ENCODE results near the gene ZSWIM4.

DNA sequence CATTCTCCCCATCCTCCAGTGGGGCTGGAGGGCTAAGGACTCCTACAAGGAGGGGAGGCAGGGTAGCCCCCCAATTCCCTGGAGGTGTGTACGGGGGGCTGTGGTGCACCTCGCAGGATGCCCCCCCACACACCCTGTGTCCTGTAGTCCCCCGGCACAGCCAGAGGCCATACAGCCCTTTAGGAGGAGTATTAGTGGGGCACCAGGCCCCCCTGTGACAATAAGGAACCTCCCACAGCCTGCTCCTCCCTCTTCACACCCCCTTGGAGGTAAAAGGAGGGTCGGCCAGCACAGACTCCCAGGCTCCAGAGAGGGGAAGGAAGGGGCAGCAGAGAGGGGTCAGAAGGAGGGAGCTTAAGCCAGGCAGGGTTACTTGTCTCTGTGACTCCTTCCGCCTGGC lies 81.6 kb downstream of the ZSWIM4 start, which contains the start of gene NANOS3:
- TF ChIP-seq, protein P1, sequence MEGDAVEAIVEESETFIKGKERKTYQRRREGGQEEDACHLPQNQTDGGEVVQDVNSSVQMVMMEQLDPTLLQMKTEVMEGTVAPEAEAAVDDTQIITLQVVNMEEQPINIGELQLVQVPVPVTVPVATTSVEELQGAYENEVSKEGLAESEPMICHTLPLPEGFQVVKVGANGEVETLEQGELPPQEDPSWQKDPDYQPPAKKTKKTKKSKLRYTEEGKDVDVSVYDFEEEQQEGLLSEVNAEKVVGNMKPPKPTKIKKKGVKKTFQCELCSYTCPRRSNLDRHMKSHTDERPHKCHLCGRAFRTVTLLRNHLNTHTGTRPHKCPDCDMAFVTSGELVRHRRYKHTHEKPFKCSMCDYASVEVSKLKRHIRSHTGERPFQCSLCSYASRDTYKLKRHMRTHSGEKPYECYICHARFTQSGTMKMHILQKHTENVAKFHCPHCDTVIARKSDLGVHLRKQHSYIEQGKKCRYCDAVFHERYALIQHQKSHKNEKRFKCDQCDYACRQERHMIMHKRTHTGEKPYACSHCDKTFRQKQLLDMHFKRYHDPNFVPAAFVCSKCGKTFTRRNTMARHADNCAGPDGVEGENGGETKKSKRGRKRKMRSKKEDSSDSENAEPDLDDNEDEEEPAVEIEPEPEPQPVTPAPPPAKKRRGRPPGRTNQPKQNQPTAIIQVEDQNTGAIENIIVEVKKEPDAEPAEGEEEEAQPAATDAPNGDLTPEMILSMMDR (IDR thresholded peaks at IDR 0.05) = no peak
- TF ChIP-seq POLR2A (IDR thresholded peaks at IDR 0.05) = no peak
